GM18511 (cell line): ENCODE measurements around the gene CHRNA9.
"Not testable (repeated sequence)": the region's sequence is repeated elsewhere in the genome, so short reads cannot be mapped to it uniquely, and the experiment has no call there.

Experiments
- ATAC-seq: cut with Tn5 transposase; IDR thresholded peaks from one replicate; pipeline ENCODE4 v1.9.1; 2021; ENCODE audit warnings: mild to moderate bottlenecking, moderate library complexity; ENCODE audit not compliant: unreplicated experiment

CHRNA9 gene

DNA sequence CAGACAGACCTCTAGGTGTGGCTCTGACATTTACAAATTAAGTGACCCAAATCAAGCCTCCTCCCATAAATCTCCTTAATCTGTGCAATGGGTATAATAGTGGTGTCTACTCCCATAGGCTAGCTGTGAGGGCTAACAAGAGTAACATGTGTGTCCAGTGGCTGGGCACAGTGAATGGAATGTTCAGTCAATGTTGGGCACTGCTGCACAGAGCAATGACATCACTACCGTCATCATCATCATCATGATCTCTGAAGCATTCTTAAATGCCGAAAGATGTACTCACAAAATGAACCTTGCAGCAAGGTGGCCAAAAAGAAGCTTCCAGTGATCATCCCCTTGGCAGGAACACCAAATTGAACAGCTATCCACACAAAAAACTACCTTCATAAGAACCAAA lies 43.5 kb downstream of the CHRNA9 start:
- no peak for ATAC-seq

DNA sequence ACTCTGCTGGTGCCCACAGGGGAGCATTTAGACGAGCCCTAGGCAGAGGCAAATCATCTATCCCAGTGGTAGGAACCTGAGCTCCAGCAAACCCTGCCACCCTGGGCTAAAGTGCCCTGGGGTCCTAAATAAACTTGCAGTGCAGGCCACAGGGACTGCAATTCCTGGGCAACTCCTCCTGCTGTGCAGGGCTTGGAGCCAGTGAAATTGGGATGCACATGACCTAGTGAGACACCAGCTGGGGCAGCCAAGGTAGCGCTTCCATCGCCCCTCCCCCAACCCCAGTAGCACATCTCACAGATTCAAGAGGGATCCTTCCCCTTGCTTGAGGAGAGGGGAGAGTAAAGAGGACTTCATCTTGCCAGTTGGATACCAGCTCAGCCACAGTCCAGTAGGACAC lies 44.1 kb downstream of the CHRNA9 start:
- ATAC-seq: no peak

DNA sequence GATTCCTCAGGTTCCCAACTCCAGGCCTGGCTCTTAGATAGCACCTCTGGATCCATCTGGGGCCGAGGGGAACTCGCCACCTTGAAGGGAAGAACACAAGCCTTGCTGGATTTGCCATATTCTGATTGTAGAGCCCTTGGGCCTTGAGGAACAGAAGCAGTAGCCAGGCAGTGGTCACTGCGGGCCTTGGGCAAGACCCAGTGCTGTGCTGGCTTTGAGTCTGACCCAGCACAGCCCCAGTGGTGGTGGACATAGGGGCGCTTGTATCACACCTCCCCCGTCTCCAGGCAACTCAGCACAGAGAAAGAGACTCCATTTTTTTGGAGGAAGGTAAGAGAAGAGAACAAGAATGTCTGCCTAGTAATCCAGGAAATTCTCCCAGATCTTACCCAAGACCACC lies 45.5 kb downstream of the CHRNA9 start:
- ATAC-seq: no peak

DNA sequence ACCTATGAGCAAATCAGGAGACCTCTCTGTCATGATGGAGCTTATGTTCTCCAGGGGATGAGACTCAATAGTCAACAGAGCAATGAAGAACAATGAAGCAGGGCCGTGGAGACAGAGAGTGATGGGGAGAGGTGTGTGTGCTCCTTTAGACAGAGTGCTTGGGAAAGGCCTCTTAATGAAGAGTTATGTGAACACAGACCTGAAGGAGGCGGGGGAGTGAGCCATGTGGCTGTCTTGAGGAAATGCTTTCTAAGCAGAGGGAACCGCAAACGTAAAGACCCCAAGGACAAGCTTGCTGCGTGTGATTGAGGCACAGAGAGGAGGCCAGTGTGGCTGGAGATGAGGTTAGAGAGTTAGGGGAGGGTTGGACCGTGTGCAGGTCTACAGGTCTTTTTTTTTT lies 53.1 kb downstream of the CHRNA9 start:
- ATAC-seq: no peak

DNA sequence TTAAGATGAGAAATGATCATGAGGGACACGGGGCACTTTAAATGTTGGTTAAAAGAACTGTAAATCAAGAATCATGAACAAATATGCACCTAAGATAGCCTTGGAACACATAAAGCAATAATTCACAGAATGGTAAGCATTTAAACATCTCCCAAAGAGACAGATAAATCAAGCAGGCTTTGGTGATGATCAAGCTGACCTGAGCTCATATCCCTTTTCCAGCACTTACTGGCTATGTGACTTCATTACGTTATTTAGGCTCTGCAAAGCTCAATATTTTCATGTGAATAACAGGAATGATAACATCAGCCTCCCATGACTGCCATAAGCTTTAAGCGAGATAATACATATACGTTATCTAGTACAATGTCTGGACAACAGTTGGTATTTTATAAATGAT lies 54.9 kb downstream of the CHRNA9 start:
- no peak for ATAC-seq

DNA sequence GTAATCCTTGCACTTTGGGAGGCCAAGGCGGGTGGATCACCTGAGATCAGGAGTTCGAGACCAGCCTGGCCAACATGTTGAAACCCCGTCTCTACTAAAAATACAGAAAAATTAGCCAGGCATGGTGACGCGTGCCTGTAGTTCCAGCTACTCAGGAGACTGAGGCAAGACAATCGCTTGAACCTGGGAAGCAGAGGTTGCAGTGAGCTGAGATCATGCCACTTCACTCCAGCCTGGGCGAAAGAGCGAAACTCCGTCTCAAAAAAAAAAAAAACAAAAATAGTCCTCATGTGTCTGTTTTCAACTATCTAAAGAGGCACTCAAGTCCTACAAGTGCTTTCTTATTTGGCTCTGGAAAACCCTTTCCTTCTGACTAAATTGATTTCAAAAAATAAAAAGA lies 57.1 kb downstream of the CHRNA9 start:
- ATAC-seq: not testable (repeated sequence)

DNA sequence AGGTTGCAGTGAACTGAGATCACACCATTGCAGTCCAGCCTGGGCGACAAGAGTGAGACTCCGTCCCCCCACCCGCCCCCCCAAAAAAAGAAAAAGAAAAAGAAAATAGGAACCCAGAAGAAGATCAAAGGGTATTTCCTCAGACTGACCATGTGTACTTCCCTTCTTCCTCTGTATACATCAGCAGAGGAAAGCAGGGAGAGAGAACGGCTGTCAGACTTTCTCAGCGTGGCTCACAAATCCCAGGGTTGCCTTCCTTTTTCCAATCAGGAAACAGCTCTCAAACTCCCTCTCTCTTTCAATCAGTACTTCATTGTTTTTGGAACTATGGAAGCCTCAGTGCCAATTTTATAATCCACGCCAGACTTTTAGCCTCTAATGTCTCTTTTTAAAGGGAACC lies 59.1 kb downstream of the CHRNA9 start:
- no peak for ATAC-seq

DNA sequence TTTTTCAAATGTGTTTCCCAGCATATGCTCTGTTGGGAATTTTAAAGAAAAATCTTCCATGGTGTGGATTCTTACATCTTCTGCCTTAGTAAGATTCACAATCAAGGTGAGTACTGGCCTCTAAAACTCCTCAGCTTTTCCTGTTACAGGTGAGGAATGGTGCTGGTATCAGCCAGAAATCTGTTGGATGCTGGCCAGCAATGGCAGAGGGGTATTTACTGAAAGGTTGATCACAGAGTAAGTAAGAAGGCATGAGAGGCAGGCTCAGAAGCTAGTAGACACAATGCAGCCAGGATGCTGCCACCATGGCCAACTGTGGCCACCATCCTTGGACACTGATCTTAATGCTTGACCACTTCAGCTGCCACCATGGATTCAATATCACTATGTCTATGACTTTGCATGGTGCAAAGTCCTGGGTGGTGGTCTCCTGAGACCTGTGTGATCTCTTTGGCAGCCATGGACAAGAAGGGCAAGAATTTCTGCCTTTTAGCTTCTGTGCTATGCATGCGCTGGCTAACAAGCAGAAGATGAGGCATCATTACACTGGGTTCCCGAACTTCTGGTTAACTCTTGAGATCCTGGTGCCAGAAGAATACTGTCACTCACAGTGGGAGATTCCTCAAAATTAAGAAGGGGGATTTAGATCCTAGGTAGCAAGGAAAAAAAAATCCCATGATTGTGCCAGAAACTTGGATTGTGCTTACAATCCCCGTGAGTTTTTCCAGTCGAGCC lies 60.2 kb downstream of the CHRNA9 start:
- ATAC-seq: no peak

DNA sequence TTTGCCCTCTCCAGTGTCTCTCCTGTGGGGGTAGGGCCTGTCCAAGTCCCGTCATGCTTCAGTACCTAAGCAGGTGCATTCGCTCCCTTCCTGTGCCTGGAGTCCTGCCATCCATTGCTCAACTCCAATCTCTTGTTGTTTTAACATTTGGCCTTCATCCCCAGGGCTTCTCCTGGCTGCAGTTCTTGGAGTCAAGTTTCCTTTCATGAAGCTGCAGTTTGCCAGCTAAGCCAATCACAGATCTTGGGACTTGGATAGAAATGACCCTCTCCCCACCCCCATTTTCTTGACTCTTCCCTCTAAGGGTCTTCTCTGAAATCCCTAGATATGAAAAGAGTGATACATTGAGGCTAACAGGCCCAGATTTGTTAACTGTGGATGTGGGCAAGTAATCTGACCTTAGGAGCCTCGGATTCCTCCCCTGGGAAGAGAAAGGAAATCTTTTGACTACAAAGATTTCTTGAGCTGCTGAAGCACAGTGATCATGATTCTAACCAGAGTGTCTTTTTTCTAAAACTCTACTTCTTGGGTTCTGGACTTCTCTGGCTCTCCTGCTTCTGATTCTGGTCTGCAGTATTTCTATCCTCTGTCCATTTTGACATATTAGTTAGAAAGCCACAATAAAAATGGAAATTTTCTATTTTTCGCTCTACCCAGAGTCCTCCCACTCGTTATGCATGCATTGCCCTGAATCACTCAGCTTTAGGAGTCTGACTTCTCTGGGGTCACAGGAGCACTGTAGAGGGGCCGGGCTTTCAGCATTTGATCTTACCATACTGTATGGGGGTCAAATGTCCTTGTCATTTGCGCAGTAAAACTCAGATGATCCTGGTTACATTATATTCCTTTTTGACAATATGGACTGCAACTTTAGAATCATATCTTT lies 61.0 kb downstream of the CHRNA9 start:
- no peak for ATAC-seq

DNA sequence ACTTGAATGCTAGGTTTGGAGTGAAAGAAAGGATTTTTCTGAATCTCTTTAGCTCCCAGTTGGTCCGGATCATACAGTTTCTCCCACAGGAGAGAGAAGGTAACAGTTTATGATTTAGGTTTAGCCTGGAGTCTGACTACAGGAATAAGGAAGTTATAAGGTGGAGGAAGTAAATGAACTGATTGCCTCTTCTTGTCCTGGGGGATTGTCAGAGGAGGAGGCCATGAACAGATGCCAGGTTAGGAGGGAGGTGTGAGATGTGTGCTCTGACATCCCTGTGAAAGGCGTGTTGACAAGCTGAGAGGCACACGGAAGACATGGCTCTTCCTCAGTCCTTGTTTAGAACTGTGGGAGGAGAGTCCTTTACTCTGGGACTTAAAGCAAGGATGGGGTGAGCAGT lies 64.4 kb downstream of the CHRNA9 start:
- ATAC-seq: no peak

DNA sequence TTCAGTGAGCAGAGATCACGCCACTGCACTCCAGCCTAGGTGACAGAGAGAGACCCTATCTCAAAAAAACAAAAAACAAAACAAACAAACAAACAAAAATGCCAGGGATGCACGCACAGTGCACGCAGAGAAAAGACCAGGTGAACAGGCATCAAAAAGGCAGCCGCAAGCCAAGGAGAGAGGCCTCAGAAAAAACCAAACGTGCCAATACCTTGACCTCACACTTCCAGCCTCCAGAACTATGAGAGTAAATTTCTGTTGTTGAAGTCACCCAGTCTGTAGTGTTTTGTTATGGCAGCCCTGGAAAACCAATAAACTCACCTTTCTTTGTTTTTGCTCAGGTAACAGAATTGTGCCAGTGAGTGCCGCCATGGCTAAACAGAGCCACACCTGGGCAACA lies 66.0 kb downstream of the CHRNA9 start:
- no peak for ATAC-seq

DNA sequence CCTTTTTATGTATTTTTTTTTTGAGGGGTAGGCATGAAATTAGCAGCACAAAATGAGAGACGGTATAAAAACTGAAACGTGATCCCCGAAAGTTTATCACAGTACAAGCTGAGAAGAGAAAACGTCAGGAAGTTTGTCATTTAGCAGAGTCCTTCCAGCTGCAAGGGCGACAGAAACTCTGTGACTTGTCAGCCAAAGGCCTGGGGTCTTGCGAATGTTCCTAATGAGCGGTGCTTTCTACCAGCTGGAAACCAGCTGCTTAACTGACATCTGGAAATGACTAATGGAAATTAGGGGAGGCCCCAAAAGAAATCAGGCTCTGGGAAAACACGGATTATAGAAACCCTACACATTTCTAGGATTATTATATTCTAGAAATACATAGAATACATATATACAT lies 66.5 kb downstream of the CHRNA9 start:
- ATAC-seq: no peak

DNA sequence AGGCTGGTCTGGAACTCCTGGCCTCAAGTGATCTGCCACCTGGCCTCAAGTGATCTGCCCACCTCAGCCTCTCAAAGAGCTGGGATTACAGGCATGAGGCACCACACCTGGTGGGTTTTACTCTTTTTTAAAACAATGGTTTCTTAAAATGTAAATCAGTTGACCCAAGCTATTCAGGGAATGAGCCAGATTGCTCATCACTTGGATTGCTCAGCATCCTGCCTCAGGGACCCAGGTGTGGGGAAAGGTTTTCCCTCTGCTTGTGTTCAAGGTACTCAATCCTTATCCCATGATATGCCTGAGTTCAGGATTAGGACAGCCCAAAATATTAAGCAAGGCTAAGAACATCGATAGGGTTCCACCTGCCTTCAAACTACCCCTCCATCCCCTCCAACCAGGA lies 67.4 kb downstream of the CHRNA9 start:
- ATAC-seq: no peak

DNA sequence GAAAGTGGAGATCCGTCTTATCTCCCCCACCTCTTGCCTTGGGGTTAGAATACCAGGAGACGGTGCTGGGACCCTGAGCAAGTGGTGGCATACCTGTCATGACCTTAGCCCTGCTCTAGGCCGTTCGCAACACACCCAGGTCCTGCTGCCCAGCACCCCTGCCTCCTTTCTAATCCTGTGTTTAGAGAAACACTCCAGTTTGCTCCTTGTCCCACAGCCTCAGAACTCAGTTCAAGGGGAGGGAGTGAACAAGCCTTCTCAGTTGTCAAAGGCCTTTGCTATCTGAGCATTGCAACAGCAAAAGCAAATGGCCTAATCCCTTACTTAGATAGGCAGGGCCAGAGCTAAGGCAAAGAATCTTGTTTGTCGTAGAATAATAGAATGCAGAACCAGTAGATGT lies 67.9 kb downstream of the CHRNA9 start:
- ATAC-seq: no peak
